ENCODE measurements around the gene MYO3B.
"Not testable (repeated sequence)": the region's sequence is repeated elsewhere in the genome, so short reads cannot be mapped to it uniquely, and the experiment has no call there.

Gene MYO3B

DNA sequence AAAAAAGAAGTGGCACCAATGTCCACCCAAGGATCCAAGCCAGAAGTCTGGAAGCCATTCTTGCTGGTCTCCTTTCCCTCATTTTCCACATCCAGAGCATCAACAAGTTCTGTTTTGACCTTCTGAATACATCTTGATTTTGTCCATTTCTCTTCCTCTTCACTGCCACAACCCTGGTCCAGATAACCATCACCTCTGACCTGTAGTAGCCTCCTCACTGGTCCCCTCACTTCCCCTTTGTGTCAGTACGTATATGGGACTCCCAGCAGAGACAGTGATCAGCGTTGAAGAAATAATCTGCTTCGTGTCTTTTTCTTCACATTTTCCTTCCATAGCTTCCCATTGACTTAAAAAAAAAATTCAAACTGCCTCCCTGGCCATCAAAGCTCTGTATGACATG is 427.9 kb downstream of the MYO3B start:
- Mint-ChIP-seq H3K27ac (no peak overlapping the region), H3K4me3 (no peak overlapping the region), H3K36me3 (no peaks in the 10 kb centered on the region), H3K9me3 (ENCODE audit: low read depth) (no peaks in the 10 kb centered on the region), H3K4me1 (ENCODE audit: low read depth) (no peaks in the 10 kb centered on the region), H3K27me3 (peaks cover 6% of the 10 kb centered on the region)

DNA sequence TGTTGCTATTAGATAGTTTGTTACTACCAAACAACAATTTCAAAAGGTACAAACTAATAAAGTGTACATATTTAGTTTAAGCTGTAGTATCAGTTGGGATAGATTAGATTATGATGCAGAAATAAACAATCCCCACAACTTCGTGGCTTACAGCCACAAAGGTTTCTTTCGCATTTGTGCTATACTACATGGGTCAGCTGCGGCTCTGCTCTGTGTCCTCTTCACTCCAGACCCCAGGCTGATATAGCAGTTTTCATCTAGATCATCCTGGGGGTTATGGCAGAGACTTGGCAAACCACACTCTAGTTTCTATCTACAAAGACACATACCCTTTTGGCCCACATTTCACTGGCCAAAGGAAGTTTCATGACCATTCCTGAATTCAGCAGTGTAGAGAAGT is 429.2 kb downstream of the MYO3B start:
- H3K36me3 Mint-ChIP-seq, result no peaks in the 10 kb centered on the region
- peaks cover 6% of the 10 kb centered on the region for H3K27me3 Mint-ChIP-seq
- no peak overlapping the region for H3K27ac Mint-ChIP-seq
- H3K4me1 Mint-ChIP-seq (ENCODE audit: low read depth), result no peaks in the 10 kb centered on the region
- no peaks in the 10 kb centered on the region for H3K9me3 Mint-ChIP-seq (ENCODE audit: low read depth)
- no peak overlapping the region for H3K4me3 Mint-ChIP-seq

DNA sequence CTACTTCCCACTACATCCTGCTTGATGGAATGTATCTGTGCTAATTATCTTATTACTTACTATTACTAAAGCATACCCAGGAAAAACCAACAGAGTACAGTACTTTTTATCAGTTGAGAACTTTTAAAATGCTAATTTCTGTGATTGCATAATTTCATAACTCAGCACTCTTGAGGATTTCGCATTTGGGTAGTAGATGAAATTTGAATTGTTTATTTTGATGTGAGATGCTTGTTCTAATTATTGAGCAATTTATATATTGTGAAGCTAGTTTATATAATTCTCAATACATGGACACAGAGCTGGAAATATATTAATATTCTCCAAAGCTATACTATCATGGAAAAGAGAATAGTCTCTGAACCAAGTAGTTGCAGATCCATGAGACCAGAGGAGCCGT is 432.7 kb downstream of the MYO3B start:
- H3K27me3 Mint-ChIP-seq, result peaks cover 4% of the 10 kb centered on the region
- H3K4me1 Mint-ChIP-seq (ENCODE audit: low read depth), result no peaks in the 10 kb centered on the region
- H3K36me3 Mint-ChIP-seq, result no peaks in the 10 kb centered on the region
- no peak overlapping the region for H3K4me3 Mint-ChIP-seq
- H3K27ac Mint-ChIP-seq, result no peak overlapping the region
- H3K9me3 Mint-ChIP-seq (ENCODE audit: low read depth), result no peaks in the 10 kb centered on the region

DNA sequence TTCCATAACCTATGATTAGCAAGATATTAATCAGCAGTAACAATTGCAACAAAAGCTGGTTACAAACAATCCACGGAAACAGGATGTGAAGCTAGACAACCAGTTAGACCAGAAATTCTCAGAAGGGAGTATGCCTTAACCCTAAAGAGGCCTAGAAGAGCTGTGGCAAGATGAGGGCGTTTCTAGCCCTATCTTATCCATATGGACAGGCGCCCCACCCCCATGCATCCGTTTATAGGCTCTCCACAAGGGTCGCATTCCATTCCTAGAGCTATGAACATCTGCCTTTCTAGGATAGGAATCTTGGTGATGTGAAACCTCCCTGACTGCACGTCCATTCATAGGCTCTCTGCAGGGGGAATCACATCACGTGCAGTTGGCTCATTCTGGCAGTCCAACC is 441.0 kb downstream of the MYO3B start:
- not testable (repeated sequence) for H3K4me3 Mint-ChIP-seq; H3K36me3 Mint-ChIP-seq; H3K27me3 Mint-ChIP-seq; H3K9me3 Mint-ChIP-seq (ENCODE audit: low read depth); H3K4me1 Mint-ChIP-seq (ENCODE audit: low read depth); H3K27ac Mint-ChIP-seq

DNA sequence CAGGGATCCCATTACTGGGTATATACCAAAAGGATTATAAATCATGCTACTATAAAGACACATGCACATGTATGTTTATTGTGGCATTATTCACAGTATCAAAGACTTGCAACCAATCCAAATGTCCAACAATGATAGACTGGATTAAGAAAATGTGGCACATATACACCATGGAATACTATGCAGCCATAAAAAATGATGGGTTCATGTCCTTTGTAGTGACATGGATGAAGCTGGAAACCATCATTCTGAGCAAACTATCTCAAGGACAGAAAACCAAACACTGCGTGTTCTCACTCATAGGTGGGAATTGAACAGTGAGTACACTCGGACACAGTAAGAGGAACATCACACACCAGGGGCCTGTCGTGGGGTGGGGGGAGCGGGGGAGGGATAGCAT is 457.1 kb downstream of the MYO3B start:
- H3K4me1 Mint-ChIP-seq (ENCODE audit: low read depth), result not testable (repeated sequence)

DNA sequence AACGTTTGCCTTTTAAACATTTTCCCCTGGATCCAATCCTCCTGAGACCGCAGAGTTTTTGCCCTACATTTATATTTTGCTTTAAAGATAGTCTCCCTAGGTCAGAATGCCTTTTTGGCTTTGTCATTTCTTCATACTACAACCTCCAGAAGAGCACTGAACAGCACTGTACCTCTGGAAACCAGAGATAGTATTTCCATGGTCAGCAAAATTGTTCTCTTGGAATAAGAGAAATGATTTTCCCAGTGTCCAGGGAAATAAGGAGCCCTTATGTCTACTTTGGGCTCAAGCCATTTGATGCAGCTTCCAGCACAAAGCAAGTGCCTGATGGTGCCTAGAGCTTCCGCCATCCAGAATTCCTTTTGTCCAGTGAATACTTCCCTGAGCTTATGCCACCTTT is 461.7 kb downstream of the MYO3B start:
- Mint-ChIP-seq H3K4me3 (no peak overlapping the region), H3K4me1 (ENCODE audit: low read depth) (no peaks in the 10 kb centered on the region), H3K27ac (no peak overlapping the region), H3K36me3 (peaks cover 2% of the 10 kb centered on the region), H3K27me3 (peaks cover 2% of the 10 kb centered on the region), H3K9me3 (ENCODE audit: low read depth) (no peaks in the 10 kb centered on the region)

More for the DNA sequence above, 457.1 kb downstream of the MYO3B start:
- H3K36me3 Mint-ChIP-seq; H3K4me3 Mint-ChIP-seq; H3K9me3 Mint-ChIP-seq (ENCODE audit: low read depth); H3K27ac Mint-ChIP-seq: not testable (repeated sequence)
- peaks cover 10% of the 10 kb centered on the region for H3K27me3 Mint-ChIP-seq

DNA sequence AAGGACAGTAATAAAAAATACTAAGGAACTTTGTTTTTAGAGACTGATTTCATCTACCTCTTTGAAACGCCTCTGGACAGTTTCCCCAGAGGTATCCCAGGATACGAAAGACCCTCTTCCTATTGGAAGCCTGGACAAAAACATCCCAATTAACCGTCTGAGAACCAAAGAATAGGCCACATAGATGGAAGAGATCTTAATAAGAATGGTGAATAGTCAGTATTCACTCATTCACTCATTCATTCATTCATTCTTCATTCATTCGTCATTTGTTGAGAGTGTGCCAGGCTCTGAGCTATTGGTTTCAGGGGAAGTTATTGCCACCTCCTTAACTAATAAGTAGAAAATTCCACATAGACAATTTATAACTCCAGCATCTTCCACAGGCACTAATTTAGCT is 464.0 kb downstream of the MYO3B start:
- Mint-ChIP-seq H3K27me3 (peaks cover 4% of the 10 kb centered on the region), H3K9me3 (ENCODE audit: low read depth) (no peaks in the 10 kb centered on the region), H3K4me1 (ENCODE audit: low read depth) (no peaks in the 10 kb centered on the region), H3K4me3 (no peak overlapping the region), H3K36me3 (peaks cover 2% of the 10 kb centered on the region), H3K27ac (no peak overlapping the region)

DNA sequence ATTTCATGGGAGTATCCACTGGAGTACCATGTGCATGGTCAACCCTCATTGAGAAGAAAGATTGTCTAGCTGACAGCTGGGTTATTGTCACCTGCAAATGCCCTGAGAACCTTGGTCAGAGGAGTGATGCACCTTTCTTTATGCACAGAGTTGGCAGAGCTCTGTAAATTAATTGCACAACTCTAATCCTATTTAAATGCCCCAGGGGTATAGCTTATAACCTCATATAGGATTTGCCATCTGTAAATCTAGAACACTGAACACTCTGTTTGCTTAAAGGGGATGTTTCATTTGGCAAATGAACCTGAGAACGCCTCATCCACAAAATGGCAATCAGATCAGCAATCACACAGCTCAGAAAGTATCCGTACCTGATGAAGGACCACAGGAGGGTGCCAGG is 465.4 kb downstream of the MYO3B start:
- Mint-ChIP-seq H3K4me1 (ENCODE audit: low read depth) (no peaks in the 10 kb centered on the region), H3K36me3 (peaks cover 2% of the 10 kb centered on the region), H3K27ac (no peak overlapping the region), H3K4me3 (no peak overlapping the region), H3K9me3 (ENCODE audit: low read depth) (no peaks in the 10 kb centered on the region), H3K27me3 (peaks cover 4% of the 10 kb centered on the region)

DNA sequence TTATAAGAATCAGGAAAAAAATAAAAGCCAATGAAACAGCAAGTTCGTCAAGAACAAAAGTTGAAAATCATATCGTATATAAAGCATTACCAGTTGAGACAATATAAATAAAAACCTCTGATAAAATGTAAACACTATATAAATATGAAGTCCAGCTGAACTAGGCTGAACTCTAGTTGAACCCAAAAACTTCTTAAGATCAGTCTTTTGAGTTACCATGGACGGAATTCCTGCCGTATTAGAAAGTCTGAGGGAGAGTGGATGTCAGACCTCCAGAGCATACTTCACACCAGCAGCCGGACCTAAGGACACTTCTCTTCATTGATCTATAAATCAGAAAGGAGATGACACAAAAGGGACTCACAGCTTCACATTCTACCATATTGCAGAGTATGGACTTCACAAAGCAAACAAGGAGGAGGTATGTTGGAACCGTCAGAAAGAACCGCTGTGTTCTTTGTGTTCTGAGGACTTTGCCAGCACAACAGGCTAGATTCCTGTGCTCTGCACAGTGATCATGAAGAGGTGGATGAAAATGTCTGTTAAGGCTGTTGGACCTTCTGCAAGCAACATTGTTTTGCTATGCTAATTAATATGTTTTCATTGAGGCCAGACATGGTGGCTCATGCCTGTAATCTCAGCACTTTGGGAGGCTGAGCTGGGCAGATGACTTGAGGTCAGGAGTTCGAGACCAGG is 469.9 kb downstream of the MYO3B start:
- Mint-ChIP-seq H3K36me3 (peaks cover 2% of the 10 kb centered on the region), H3K4me1 (ENCODE audit: low read depth) (peaks cover 24% of the 10 kb centered on the region), H3K27me3 (peaks cover 7% of the 10 kb centered on the region), H3K9me3 (ENCODE audit: low read depth) (no peaks in the 10 kb centered on the region), H3K27ac (no peak overlapping the region), H3K4me3 (no peak overlapping the region)

DNA sequence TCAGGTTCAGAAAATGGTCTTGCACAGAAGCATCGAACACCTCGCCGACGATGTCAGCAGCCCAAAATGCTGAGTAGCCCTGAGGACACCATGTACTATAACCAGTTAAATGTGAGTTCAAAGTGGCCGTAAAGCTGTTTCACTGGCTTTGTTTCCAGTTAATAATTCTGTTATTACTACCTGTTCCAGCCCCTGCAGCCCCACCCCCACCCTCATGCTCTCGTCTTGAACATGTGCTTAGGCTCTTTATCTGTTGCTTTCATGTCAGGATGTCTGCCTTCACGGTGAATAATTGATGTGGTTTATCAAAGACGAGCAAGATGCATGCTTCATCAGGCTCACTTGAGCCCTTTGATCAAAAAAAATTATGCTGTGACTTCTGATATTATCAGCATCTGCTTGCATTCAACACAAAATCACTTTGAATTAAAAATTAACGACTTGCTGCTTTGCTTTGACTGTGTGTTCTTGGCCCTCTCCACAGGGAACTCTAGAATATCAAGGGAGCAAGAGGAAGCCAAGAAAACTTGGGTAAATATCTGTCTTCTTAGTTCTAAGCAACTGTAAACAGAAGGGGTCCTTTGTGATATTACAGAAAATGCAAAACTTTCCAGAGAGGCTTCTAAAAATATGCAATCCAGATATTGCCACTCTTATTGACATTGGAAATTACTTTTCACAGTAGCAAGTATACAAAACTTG is 473.8 kb downstream of the MYO3B start:
- Mint-ChIP-seq H3K4me1 (ENCODE audit: low read depth) (peaks cover 30% of the 10 kb centered on the region), H3K27me3 (peaks cover 14% of the 10 kb centered on the region), H3K4me3 (peak overlapping the region; percentile 38), H3K9me3 (ENCODE audit: low read depth) (no peaks in the 10 kb centered on the region), H3K27ac (peak overlapping the region; percentile 11), H3K36me3 (no peaks in the 10 kb centered on the region)

DNA sequence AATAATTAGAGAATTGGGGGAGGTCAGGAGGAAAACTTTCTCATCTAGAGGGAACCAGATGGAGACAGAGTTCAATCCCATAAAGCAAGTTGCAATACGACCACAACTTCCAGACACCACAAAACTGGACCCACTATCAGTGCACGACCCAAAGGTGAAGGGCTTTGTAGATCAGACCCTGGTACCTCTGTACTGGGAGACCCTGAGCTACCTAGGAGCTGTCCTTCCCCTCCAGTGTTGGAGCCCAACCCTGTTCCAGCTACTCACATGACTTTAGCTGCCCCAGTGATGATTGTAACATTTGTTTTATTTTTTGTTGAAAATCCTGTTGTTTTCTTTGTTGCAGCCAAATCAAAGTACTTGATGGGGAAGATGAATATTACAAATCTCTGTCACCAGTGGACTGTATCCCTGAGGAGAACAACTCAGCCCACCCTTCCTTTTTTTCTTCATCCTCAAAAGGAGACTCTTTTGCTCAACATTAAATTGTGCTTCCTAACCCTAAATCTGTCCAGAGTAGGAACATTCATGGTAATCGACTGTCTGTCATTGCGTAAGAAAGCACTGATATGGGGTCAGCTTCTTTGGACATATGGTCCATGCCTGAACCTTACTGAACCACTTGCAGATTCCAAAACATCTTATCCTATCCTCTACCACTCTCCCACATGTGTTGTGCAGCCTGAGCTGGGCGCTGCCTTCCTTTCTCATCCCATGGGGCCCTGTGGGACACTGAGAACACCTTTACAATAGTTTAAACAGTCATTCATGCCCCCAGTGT is 474.9 kb downstream of the MYO3B start:
- Mint-ChIP-seq H3K4me1 (ENCODE audit: low read depth) (peaks cover 30% of the 10 kb centered on the region), H3K9me3 (ENCODE audit: low read depth) (no peaks in the 10 kb centered on the region), H3K27ac (no peak overlapping the region), H3K36me3 (no peaks in the 10 kb centered on the region), H3K27me3 (peaks cover 13% of the 10 kb centered on the region), H3K4me3 (no peak overlapping the region)

DNA sequence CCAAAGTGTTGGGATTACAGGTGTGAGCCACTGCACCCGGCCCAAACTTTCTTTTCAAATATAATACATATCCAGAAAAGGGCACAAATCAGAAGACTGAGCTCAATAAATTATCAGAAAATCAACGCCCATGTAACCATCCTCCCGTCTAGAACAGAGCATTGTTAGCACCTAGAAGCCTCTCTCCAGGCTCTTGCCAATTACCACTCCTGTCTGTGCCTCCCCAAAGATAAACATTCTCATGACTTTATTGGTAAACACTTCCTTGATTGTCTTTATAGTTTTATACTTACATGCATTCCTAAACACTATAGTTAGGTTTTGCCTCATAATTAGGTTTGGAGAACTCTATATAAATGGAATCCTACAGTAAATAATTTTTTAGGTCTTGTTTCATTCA is 478.7 kb downstream of the MYO3B start:
- Mint-ChIP-seq H3K36me3 (no peaks in the 10 kb centered on the region), H3K9me3 (ENCODE audit: low read depth) (no peaks in the 10 kb centered on the region), H3K4me3 (no peak overlapping the region), H3K27me3 (peaks cover 10% of the 10 kb centered on the region), H3K27ac (no peak overlapping the region), H3K4me1 (ENCODE audit: low read depth) (peaks cover 17% of the 10 kb centered on the region)

DNA sequence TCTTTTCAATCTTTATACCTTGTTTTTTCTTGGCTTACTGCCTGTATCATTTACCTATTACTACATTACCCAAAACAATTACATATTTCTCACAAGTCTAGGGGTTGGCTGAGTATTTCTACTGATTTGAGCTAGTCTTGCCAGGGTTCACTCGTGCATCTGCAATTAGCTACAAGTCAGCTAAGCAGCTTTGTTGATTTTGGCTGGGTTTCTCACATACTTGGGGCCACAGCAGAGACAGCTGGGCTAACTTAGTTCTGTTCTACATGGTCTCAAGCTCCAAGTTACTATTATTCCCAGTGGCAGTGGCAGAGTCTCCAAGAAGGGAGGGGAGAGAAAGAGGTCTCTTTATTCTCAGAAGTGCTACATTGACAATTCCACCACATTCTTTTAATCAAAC is 482.5 kb downstream of the MYO3B start:
- Mint-ChIP-seq H3K27me3 (peaks cover 2% of the 10 kb centered on the region), H3K4me3 (no peak overlapping the region), H3K9me3 (ENCODE audit: low read depth) (no peaks in the 10 kb centered on the region), H3K27ac (no peak overlapping the region), H3K4me1 (ENCODE audit: low read depth) (no peaks in the 10 kb centered on the region), H3K36me3 (no peaks in the 10 kb centered on the region)

DNA sequence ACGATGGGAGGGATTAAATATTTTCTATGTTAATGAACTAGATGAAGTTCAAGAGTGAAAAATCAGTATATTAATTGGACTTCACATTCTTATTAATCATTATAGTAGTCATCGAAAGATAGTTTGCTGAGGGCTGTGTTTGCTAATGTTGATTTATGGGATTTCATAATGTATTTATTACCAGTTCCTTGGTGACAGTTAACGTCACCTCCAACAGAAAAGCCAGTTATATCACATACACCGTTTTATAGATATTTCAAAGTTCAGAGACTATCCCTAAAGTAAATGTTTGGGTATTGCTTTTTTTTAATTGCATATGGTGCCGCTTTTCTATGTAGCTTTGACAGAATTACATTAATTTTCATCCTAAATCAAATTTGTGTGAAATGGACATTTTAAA is 487.8 kb downstream of the MYO3B start:
- no peak overlapping the region for H3K4me3 Mint-ChIP-seq
- no peaks in the 10 kb centered on the region for H3K36me3 Mint-ChIP-seq
- no peak overlapping the region for H3K27ac Mint-ChIP-seq
- peaks cover 6% of the 10 kb centered on the region for H3K27me3 Mint-ChIP-seq
- H3K9me3 Mint-ChIP-seq (ENCODE audit: low read depth), result no peaks in the 10 kb centered on the region
- H3K4me1 Mint-ChIP-seq (ENCODE audit: low read depth), result no peaks in the 10 kb centered on the region

DNA sequence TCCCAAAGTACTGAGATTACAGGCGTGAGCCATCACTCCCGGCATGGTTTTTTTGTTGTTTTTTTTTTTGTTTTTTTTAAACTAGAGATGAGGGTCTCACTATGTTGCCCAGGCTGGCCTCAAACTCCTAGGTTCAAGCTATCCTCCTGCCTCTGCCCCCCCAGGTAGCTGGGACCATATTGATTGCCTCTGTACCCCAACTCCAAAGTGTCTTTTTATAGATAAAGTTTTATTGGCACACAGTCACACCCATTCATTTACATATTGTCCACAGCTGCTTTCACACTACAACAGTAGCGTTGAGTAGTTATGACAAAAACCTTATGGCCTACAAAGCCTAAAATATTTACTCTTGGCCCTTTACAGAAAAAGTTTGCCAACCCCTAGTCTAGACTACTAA is 492.0 kb downstream of the MYO3B start:
- Mint-ChIP-seq H3K27me3 (peaks cover 7% of the 10 kb centered on the region), H3K4me1 (ENCODE audit: low read depth) (no peaks in the 10 kb centered on the region), H3K27ac (no peak overlapping the region), H3K36me3 (no peaks in the 10 kb centered on the region), H3K4me3 (no peak overlapping the region), H3K9me3 (ENCODE audit: low read depth) (no peaks in the 10 kb centered on the region)
